ENCODE data around the gene CCNO. TPM values are rescaled to one million over a fixed set of nuclear protein-coding genes. Genes with fewer than 3 reads are reported as not detected.

CCNO gene
- total RNA-seq, 1 experiment from 2014 or later = 0.24 TPM

- TF ChIP-seq ERG (CRISPR knock-in tag; IDR thresholded peaks at IDR 0.05) (no peak), ARID4B (CRISPR knock-in tag; IDR thresholded peaks at IDR 0.05; ENCODE audit: borderline replicate concordance) (no peak), FOXK1 (CRISPR knock-in tag; IDR thresholded peaks at IDR 0.05) (no peak), ZNF121 (CRISPR knock-in tag; IDR thresholded peaks at IDR 0.05) (no peak), ATF1 (CRISPR knock-in tag; IDR thresholded peaks at IDR 0.05) (no peak), CREB1 (CRISPR knock-in tag; IDR thresholded peaks at IDR 0.05) (no peak), KAT7 (CRISPR knock-in tag; IDR thresholded peaks at IDR 0.05; ENCODE audit: borderline replicate concordance) (no peak), GABPB1 (CRISPR knock-in tag; IDR thresholded peaks at IDR 0.05) (no peak), ZBTB21 (CRISPR knock-in tag; IDR thresholded peaks at IDR 0.05; ENCODE audit: borderline replicate concordance) (no peak), ZNF281 (CRISPR knock-in tag; IDR thresholded peaks at IDR 0.05) (no peak), MLX (CRISPR knock-in tag; IDR thresholded peaks at IDR 0.05) (no peak), AR (CRISPR knock-in tag; IDR thresholded peaks at IDR 0.05) (no peak), GRHL2 (CRISPR knock-in tag; IDR thresholded peaks at IDR 0.05; ENCODE audit: insufficient replicate concordance, severe bottlenecking) (no peak)
These were observed 46.0 kb downstream of the CCNO start (continued) for GRCh38 chr5:55187370-55187769.

Other genes with a start within 250 kb of the CCNO start
- not detected in 3 replicates for gene ESM1, start 248.0 kb downstream of the CCNO start, total RNA-seq (2021)
- gene GZMK, start 209.4 kb downstream of the CCNO start, total RNA-seq (2021) = not detected in 3 replicates
- gene GZMA, start 131.0 kb downstream of the CCNO start, total RNA-seq (2021) = not detected in 3 replicates
- gene GPX8, start 73.4 kb downstream of the CCNO start, total RNA-seq (2021) = 30.6 to 39.2 TPM (median 33.7 TPM) in 3 replicates
- not detected in 3 replicates for gene CDC20B, start 60.4 kb downstream of the CCNO start, total RNA-seq (2021)
- gene MCIDAS, start 6.3 kb downstream of the CCNO start, total RNA-seq (2021) = 0.20 TPM in 1 of 3 replicates, not detected in the others
- 24.9 to 29.7 TPM (median 25.7 TPM) in 3 replicates for gene DHX29, start 74.1 kb upstream of the CCNO start, total RNA-seq (2021)
- gene MTREX, start 74.4 kb upstream of the CCNO start, total RNA-seq (2021) = 107 to 113 TPM (median 110 TPM) in 3 replicates